Measurements from ENCODE around the gene CD320. TPM values are rescaled to one million over a fixed set of nuclear protein-coding genes. Genes with fewer than 3 reads are reported as not detected.

The CD320 gene
- total and polyA plus RNA-seq, 3 donors from 2014 or later: 61.2 to 88.3 (median 65.8) TPM

DNA sequence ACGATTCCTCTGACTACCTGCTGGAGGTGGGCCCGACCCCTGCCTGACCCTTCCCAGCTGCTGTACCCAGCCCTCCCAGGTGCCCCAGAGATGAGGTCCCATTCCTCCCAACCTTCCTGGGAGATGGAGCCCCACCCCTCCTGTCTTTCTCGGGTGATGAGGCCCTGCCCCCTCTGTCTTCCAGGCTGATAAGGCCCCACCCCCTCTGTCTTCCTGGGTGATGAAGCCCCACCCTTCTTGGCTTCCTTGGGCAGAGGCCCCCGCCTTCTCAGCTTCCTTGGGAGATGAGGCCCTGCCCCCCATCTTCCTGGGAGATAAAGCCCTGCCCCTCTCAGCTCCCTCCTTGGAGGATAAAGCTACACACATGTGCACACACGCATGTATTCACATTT lies 51.1 kb downstream of the CD320 start:
- Histone ChIP-seq H3K27me3 (no peaks in the 10 kb centered on the region), H3K36me3 (ENCODE audit: low read depth, missing control alignments) (no peaks in the 10 kb centered on the region), H3K4me1 (no peaks in the 10 kb centered on the region), H3K9me3 (no peaks in the 10 kb centered on the region), H3K4me3 (no peak overlapping the region), H3K27ac (no peak overlapping the region)
- intact Hi-C loops (cut with DNase I; ENCODE audit: low total_unique reads): loop anchor here (10.0 kb wide), 1 partner anchor 312 kb away; the partner anchor contains the start of gene TIMM44
- DNase-seq: no peak
- no peak for TF ChIP-seq POLR2A (IDR thresholded peaks at IDR 0.05)
- TF ChIP-seq, protein P1, sequence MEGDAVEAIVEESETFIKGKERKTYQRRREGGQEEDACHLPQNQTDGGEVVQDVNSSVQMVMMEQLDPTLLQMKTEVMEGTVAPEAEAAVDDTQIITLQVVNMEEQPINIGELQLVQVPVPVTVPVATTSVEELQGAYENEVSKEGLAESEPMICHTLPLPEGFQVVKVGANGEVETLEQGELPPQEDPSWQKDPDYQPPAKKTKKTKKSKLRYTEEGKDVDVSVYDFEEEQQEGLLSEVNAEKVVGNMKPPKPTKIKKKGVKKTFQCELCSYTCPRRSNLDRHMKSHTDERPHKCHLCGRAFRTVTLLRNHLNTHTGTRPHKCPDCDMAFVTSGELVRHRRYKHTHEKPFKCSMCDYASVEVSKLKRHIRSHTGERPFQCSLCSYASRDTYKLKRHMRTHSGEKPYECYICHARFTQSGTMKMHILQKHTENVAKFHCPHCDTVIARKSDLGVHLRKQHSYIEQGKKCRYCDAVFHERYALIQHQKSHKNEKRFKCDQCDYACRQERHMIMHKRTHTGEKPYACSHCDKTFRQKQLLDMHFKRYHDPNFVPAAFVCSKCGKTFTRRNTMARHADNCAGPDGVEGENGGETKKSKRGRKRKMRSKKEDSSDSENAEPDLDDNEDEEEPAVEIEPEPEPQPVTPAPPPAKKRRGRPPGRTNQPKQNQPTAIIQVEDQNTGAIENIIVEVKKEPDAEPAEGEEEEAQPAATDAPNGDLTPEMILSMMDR (IDR thresholded peaks at IDR 0.05): no peak
- WGBS, 2 donors: 75 to 78% methylated on average over 5 of the region's 5 CpGs

DNA sequence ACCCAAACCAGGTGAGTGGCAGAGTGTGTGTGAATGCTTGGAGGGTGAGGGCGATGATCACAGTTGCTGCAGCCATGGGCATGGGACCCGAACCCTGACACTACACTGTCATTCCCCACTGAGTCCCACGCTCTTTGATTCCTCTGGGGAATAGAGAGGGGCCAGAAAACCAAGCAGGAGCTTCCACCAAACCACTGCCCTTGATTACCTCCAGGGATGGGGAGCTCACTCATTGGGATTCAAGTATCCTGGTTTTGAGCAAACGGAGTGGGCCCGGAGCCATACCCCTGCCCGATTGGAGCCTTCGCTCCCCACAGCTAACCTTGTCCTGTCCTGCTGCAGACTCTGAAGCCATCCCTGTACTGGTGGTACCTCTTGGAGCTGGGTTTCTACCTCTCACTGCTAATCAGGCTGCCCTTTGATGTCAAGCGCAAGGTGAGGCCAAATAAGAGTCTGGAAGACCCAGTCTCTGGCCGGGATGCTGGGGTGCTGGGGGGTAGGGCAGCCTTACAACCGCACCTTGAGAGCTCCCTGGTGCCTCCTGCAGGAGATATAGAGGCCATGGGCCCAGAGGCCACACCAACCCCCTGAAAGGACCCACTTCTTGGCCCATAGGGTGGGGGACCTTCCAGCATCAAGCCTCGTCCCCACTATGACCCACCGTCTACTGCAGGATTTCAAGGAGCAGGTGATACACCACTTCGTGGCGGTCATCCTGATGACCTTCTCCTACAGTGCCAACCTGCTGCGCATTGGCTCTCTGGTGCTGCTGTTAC lies 51.7 kb downstream of the CD320 start:
- no peak overlapping the region for H3K4me3 ChIP-seq
- no peaks in the 10 kb centered on the region for H3K27me3 ChIP-seq
- no peak for TF ChIP-seq POLR2A (IDR thresholded peaks at IDR 0.05)
- TF ChIP-seq, protein P1 (IDR thresholded peaks at IDR 0.05): no peak
- H3K27ac ChIP-seq: no peak overlapping the region
- peaks cover 4% of the 10 kb centered on the region for H3K4me1 ChIP-seq
- intact Hi-C loops (cut with DNase I; ENCODE audit: low total_unique reads): loop anchor here (10.0 kb wide), 1 partner anchor 312 kb away; the partner anchor contains the start of gene TIMM44
- no peak for DNase-seq
- WGBS, 2 donors: 95 to 100% methylated on average over 4 to 15 of the region's 15 CpGs
- no peaks in the 10 kb centered on the region for H3K9me3 ChIP-seq
- no peaks in the 10 kb centered on the region for H3K36me3 ChIP-seq (ENCODE audit: low read depth, missing control alignments)

DNA sequence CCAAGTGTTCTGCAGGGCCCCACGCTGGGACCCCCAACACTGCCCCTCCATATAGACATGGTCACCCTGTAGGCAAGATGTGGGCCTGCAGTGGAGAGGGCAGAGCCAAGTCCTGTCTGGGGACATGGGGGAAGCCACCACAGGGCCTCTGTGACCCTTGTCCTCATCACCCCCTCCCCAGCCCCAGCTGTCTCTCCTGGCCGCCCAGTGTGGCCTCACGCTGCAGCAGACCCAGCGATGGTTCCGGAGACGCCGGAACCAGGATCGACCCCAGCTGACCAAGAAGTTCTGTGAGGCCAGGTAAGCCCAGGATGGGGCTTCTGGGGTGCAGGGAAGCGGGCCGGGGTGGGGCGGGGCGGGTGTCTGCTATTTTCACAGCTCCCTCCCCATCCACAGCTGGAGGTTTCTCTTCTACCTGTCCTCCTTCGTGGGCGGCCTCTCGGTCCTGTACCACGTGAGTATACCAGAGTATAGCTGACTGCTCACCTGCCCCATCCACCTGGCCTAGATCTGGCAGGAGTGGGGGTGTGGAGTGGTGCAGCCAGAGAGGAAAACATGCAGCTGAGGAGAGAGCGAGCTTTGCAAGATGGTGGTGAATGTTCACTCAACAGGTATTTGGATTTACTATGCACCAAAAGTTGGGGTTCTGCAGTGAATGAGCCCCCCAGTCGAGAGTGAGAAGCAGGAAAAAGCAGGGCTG lies 52.6 kb downstream of the CD320 start:
- no peaks in the 10 kb centered on the region for H3K9me3 ChIP-seq
- intact Hi-C loops (cut with DNase I; ENCODE audit: low total_unique reads): loop anchor here (10.0 kb wide), 1 partner anchor 311 kb away; the partner anchor contains the start of gene TIMM44
- no peak overlapping the region for H3K4me3 ChIP-seq
- WGBS, 2 donors: 85 to 87% methylated on average over 7 to 17 of the region's 18 CpGs
- H3K27me3 ChIP-seq: no peaks in the 10 kb centered on the region
- H3K4me1 ChIP-seq: peaks cover 10% of the 10 kb centered on the region
- no peaks in the 10 kb centered on the region for H3K36me3 ChIP-seq (ENCODE audit: low read depth, missing control alignments)
- no peak overlapping the region for H3K27ac ChIP-seq
- DNase-seq: no peak
- TF ChIP-seq, protein P1 (IDR thresholded peaks at IDR 0.05): no peak
- TF ChIP-seq POLR2A (IDR thresholded peaks at IDR 0.05): no peak

DNA sequence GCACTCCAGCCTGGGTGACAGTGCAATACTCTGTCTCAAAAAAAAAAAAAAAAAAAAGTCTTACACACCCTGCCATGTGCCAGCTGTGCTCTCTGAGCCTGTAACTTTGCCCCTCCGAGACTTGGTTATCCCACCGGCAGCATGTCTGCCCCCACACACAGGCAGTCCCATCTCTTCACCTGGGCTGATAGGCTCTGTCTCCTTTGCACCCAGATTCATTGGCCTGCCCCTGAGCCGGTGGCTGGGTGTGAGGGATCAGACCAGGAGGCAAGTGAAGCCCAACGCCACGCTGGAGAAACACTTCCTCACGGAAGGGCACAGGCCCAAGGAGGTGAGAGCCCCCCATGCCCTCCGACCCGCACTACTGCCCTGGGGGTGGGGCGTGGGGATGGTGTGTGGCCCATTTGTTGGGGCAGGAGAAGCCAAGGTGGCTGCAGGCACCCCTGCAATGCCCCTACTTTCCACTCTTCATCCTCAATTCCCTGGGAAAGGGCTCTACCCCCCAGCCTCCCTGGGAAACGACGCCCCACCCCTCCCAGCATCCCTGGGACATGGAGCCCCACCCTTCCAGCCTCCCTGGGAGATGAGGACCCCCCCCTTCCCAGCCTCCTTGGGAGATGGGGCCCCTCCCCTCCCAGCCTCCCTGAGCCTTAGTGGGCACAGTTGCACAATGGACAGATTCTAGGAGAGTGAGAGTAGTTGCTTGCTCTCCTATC lies 53.7 kb downstream of the CD320 start:
- 86 to 87% methylated on average over 11 of the region's 11 CpGs for WGBS, 2 donors
- Histone ChIP-seq H3K27ac (no peak overlapping the region), H3K4me3 (no peak overlapping the region), H3K4me1 (peaks cover 13% of the 10 kb centered on the region), H3K9me3 (no peaks in the 10 kb centered on the region), H3K27me3 (no peaks in the 10 kb centered on the region), H3K36me3 (ENCODE audit: low read depth, missing control alignments) (no peaks in the 10 kb centered on the region)
- intact Hi-C loops (cut with DNase I; ENCODE audit: low total_unique reads): loop anchor here (5.0 to 10.0 kb wide), 2 partner anchors 97 to 310 kb away; partner anchors contain the start of gene TIMM44
- DNase-seq: no peak
- TF ChIP-seq, protein P1 (IDR thresholded peaks at IDR 0.05): no peak
- no peak for TF ChIP-seq POLR2A (IDR thresholded peaks at IDR 0.05)
